Middle frontal gyrus (tissue), 1 donor: ENCODE data around the gene TK1.

Source experiments
- DNase-seq: peaks from one replicate; pipeline ENCODE4 v3.0.0-alpha.2; 2015; ENCODE audit warnings: low spot score; ENCODE audit errors: extremely low spot score

Gene TK1

GRCh38 chr17:78125138-78125913, 61.5 kb downstream of the TK1 start:
- no peak for DNase-seq

- DNase-seq = no peak
Measured at GRCh38 chr17:78124836-78125137, 62.1 kb downstream of the TK1 start.
